Endothelial cell of umbilical vein (primary cell): Measurements from ENCODE around the gene ATXN2. TPM values are rescaled to one million over a fixed set of nuclear protein-coding genes. Genes with fewer than 3 reads are reported as not detected.

Source experiments
- BruUV-seq: library from RNA; stranded (reverse); fragments of 400-500 nt; replicated peaks from 2 replicates; lab custom pipeline; 2021; lab: Mats Ljungman, UMichigan
- CTCF ChIA-PET: fragments of 300-600, 350-600 bp; sonication (Branson Sonifier 250); formaldehyde crosslinking; loops from one replicate; lab custom pipeline; 2021; ENCODE audit warnings: antibody characterized with exemption, inconsistent platforms; lab: Charles Lee
- POLR2A ChIA-PET: fragments of 300-600, 350-600 bp; sonication (Branson Sonifier 250); formaldehyde crosslinking; loops from one replicate; lab custom pipeline; 2021; ENCODE audit warnings: antibody characterized with exemption, inconsistent platforms; lab: Charles Lee
- DNase-seq: peaks from one replicate; pipeline ENCODE4 v3.0.0-alpha.2; 2011; ENCODE audit warnings: low read depth, low spot score
- FAIRE-seq: peaks from 2 replicates; lab custom pipeline; 2011; peaks lifted over from hg19 to GRCh38; lab: Jason Lieb, UNC
- H2AFZ ChIP-seq: 2 replicates; pipeline ENCODE4 v1.6.0; 2012; ENCODE audit warnings: low read depth, low read length, control low read depth, inconsistent platforms
- H3K27ac ChIP-seq: 2 replicates; pipeline ENCODE4 v1.5.1; 2011; ENCODE audit warnings: low read depth, mild to moderate bottlenecking, control low read depth, low read length, moderate library complexity; ENCODE audit not compliant: insufficient read depth
- H3K27me3 ChIP-seq, 2 experiments: 2 replicates each; pipeline versions ENCODE4 v1.6.0 to v1.6.1; 2011; ENCODE audit warnings: low read length in 2 of 2, mixed read lengths in 1 of 2; ENCODE audit not compliant: control insufficient read depth in 2 of 2, insufficient read depth in 2 of 2
- H3K36me3 ChIP-seq, 2 experiments: 2 replicates in 1 of 2; 3 replicates in 1 of 2; pipeline ENCODE4 v1.5.1; 2011; ENCODE audit warnings: low read length in 2 of 2, mild to moderate bottlenecking in 1 of 2, moderate library complexity in 1 of 2; ENCODE audit not compliant: control insufficient read depth in 2 of 2, insufficient read depth in 2 of 2; ENCODE audit errors: extremely low read depth in 1 of 2
- H3K4me1 ChIP-seq: 3 replicates; pipeline ENCODE4 v1.5.1; 2011; ENCODE audit warnings: mild to moderate bottlenecking, low read length; ENCODE audit not compliant: control insufficient read depth, insufficient read depth; ENCODE audit errors: extremely low read depth
- H3K4me2 ChIP-seq: 2 replicates; pipeline ENCODE4 v1.6.1; 2011; ENCODE audit warnings: low read length, control low read depth, mixed read lengths; ENCODE audit not compliant: insufficient read depth
- H3K4me3 ChIP-seq, 3 experiments: fragments of 200-600 bp in 1 of 3; sonication (generic), shearing (Covaris generic) in 1 of 3; replicated peaks in 1 of 3; 2 replicates each; pipeline ENCODE4 v1.5.1; 2011 to 2016; ENCODE audit warnings: control low read depth in 3 of 3, low read length in 3 of 3, mild to moderate bottlenecking in 2 of 3, inconsistent platforms in 1 of 3, low read depth in 1 of 3, moderate library complexity in 1 of 3; ENCODE audit not compliant: insufficient read depth in 1 of 3
- H3K79me2 ChIP-seq: 2 replicates; pipeline ENCODE4 v1.6.0; 2012; ENCODE audit warnings: low read length, inconsistent platforms; ENCODE audit not compliant: control insufficient read depth, insufficient read depth
- H3K9ac ChIP-seq: replicated peaks from 2 replicates; pipeline ENCODE3; 2011; ENCODE audit warnings: low read length, control low read depth; ENCODE audit not compliant: insufficient read depth; ENCODE audit errors: extremely low read depth
- H3K9me1 ChIP-seq: replicated peaks from 3 replicates; pipeline ENCODE4 v1.6.0; 2011; ENCODE audit warnings: mild to moderate bottlenecking, low read length; ENCODE audit not compliant: control insufficient read depth, insufficient read depth; ENCODE audit errors: extremely low read depth
- H3K9me3 ChIP-seq: replicated peaks from 2 replicates; pipeline ENCODE4 v1.5.1; 2012; ENCODE audit warnings: low read length, inconsistent platforms; ENCODE audit not compliant: control insufficient read depth, insufficient read depth
- H4K20me1 ChIP-seq: replicated peaks from 2 replicates; pipeline ENCODE3; 2011; ENCODE audit warnings: mild to moderate bottlenecking, low read length; ENCODE audit not compliant: control insufficient read depth, insufficient read depth; ENCODE audit errors: extremely low read depth
- EZH2 ChIP-seq: IDR thresholded peaks from 2 replicates; pipeline ENCODE4 v1.6.1; 2012; ENCODE audit warnings: borderline replicate concordance, low read depth, mild to moderate bottlenecking, moderate library complexity, low read length, inconsistent platforms; ENCODE audit not compliant: severe bottlenecking
- FOS ChIP-seq: IDR thresholded peaks from 2 replicates; pipeline ENCODE4 v1.6.1; 2011; ENCODE audit warnings: mild to moderate bottlenecking, low read length, moderate library complexity, borderline replicate concordance; ENCODE audit not compliant: insufficient read depth
- GATA2 ChIP-seq: IDR thresholded peaks from 2 replicates; pipeline ENCODE4 v1.7.0; 2011; ENCODE audit warnings: low read depth, mild to moderate bottlenecking, moderate library complexity, mixed read lengths, low read length; ENCODE audit not compliant: insufficient read length, insufficient read depth
- JUN ChIP-seq: IDR thresholded peaks from 2 replicates; pipeline ENCODE4 v1.6.1; 2011; ENCODE audit warnings: borderline replicate concordance, low read depth; ENCODE audit not compliant: insufficient read length, insufficient read depth
- MYC ChIP-seq: IDR thresholded peaks from one replicate; pipeline ENCODE4 v1.6.1; 2011; ENCODE audit warnings: mild to moderate bottlenecking, low read depth, low read length
- POLR2A ChIP-seq: IDR thresholded peaks from 2 replicates; pipeline ENCODE4 v1.6.1; 2012; ENCODE audit warnings: low read depth, mild to moderate bottlenecking, control low read depth, low read length
- POLR2AphosphoS5 ChIP-seq: IDR thresholded peaks from 2 replicates; pipeline ENCODE4 v1.6.1; 2012; ENCODE audit warnings: low read depth, mild to moderate bottlenecking, control low read depth, low read length, moderate library complexity; ENCODE audit not compliant: insufficient read depth
- dilution Hi-C: fragments of 300-500 bp; cut with MboI; formaldehyde crosslinking; loops from one replicate; pipeline ENCODE4 v1.15.0; 2019; ENCODE audit warnings: low sequenced_read_pairs; ENCODE audit not compliant: extremely low pct_ligation_motif_present
- intact Hi-C: fragments of 100-400 bp; cut with micrococcal nuclease; formaldehyde crosslinking; loops from one replicate; pipeline ENCODE4 v1.10.0; 2022
- polyA plus RNA-seq, 4 experiments: library from polyadenylated mRNA; depleted of rRNA in 3 of 4; stranded (reverse) in 3 of 4; unstranded in 1 of 4; fragments of >200 nt; gene quantifications; 2 replicates each; pipeline versions ENCODE4 v1.2.1 to v1.2.3, GENCODE V29; 2011 to 2012; ENCODE audit warnings: missing spikeins in 1 of 4
- total RNA-seq: library from RNA; stranded (reverse); gene quantifications from 2 replicates; pipeline ENCODE4 v1.2.3, GENCODE V29; 2021
- TF ChIP-seq, protein P1 (sequence below): IDR thresholded peaks from 2 replicates; pipeline ENCODE4 v1.6.1; 2011; ENCODE audit not compliant: insufficient read depth, insufficient read length
- TF ChIP-seq, protein P2 (sequence below), 2 donors: IDR thresholded peaks; 1 replicate in 1 of 2; 2 replicates in 1 of 2; pipeline ENCODE4 v1.5.1; 2011; ENCODE audit warnings: low read length in 2 of 2, mild to moderate bottlenecking in 2 of 2, moderate library complexity in 2 of 2, control low read depth in 1 of 2, inconsistent platforms in 1 of 2, low read depth in 1 of 2; ENCODE audit not compliant: insufficient read depth in 1 of 2; ENCODE audit errors: extremely low read depth in 1 of 2

Gene ATXN2
- total and polyA plus RNA-seq, 2 donors (not counting 3 experiments of a cell fraction or from before 2014, with no cell fraction given), result 58.9 to 86.7 TPM

- no peak overlapping the region for H2AFZ ChIP-seq
- no peaks in the 10 kb centered on the region for H3K9me1 ChIP-seq
- no TSS peak for BruUV-seq
- intact Hi-C loops, result no loop called here
- H4K20me1 ChIP-seq, result peaks cover 6% of the 10 kb centered on the region
- POLR2A ChIA-PET, result interaction anchor here (0.7 kb wide), 1 partner anchor 43 kb away, joined by 6 read pairs; no protein-coding TSS in a partner anchor
- H3K4me1 ChIP-seq, result peaks cover 11% of the 10 kb centered on the region
- no peak overlapping the region for H3K4me2 ChIP-seq
- TF ChIP-seq EZH2 (no peak), MYC (no peak), POLR2A (no peak), FOS (no peak), GATA2 (no peak), POLR2AphosphoS5 (no peak), JUN (no peak)
- TF ChIP-seq, protein P1, sequence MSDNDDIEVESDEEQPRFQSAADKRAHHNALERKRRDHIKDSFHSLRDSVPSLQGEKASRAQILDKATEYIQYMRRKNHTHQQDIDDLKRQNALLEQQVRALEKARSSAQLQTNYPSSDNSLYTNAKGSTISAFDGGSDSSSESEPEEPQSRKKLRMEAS, result no peak
- TF ChIP-seq, protein P2, sequence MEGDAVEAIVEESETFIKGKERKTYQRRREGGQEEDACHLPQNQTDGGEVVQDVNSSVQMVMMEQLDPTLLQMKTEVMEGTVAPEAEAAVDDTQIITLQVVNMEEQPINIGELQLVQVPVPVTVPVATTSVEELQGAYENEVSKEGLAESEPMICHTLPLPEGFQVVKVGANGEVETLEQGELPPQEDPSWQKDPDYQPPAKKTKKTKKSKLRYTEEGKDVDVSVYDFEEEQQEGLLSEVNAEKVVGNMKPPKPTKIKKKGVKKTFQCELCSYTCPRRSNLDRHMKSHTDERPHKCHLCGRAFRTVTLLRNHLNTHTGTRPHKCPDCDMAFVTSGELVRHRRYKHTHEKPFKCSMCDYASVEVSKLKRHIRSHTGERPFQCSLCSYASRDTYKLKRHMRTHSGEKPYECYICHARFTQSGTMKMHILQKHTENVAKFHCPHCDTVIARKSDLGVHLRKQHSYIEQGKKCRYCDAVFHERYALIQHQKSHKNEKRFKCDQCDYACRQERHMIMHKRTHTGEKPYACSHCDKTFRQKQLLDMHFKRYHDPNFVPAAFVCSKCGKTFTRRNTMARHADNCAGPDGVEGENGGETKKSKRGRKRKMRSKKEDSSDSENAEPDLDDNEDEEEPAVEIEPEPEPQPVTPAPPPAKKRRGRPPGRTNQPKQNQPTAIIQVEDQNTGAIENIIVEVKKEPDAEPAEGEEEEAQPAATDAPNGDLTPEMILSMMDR (IDR thresholded peaks at IDR 0.05; ENCODE audit: extremely low read depth in 1 of 2, insufficient read depth in 1 of 2, low read depth in 1 of 2, low read length in 2 of 2), result no peak
- H3K79me2 ChIP-seq, result peaks cover 87% of the 10 kb centered on the region
- no peak overlapping the region for H3K9ac ChIP-seq
- no peaks in the 10 kb centered on the region for H3K36me3 ChIP-seq
- H3K27me3 ChIP-seq, result no peaks in the 10 kb centered on the region
- no peak for FAIRE-seq
- no peak overlapping the region for H3K27ac ChIP-seq
- dilution Hi-C loops, result no loop called here
- CTCF ChIA-PET, result interaction anchor here (1.4 kb wide), 1 partner anchor 11 kb away, joined by 3 read pairs; no protein-coding TSS in a partner anchor
- H3K4me3 ChIP-seq, result no peak overlapping the region
- H3K9me3 ChIP-seq, result no peaks in the 10 kb centered on the region
- no peak for DNase-seq
Measured at GRCh38 chr12:111581434-111582132, 17.5 kb downstream of the ATXN2 start.
